ENCODE data around the gene FMO5.

The FMO5 gene

GRCh38 chr1:147151244-147151643, 73.9 kb downstream of the FMO5 start:
- DNase-seq (ENCODE audit: low read depth in 2 of 2), result no peak

DNA sequence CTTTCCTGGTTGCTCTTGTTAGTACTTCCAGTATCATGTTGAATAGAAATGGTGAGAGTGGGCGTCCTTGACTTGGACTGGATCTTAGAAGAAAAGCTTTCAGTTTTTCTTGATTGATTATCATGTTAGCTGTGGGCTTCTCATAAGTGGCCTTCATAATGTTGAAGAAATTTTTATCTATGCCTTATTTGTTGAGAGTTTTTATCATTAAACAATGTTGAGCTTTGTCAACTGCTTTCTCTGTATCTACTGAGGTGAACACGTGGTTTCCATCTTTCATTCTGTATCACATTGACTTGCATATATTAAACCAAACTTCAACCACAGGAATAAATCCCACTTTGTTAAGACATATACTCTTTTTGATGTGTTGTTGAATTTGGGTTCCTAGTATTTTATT, 82.3 kb downstream of the FMO5 start:
- no peak for DNase-seq (ENCODE audit: low read depth in 2 of 2)
